ENCODE measurements around the gene TRIM6.

TRIM6 gene, protein sequence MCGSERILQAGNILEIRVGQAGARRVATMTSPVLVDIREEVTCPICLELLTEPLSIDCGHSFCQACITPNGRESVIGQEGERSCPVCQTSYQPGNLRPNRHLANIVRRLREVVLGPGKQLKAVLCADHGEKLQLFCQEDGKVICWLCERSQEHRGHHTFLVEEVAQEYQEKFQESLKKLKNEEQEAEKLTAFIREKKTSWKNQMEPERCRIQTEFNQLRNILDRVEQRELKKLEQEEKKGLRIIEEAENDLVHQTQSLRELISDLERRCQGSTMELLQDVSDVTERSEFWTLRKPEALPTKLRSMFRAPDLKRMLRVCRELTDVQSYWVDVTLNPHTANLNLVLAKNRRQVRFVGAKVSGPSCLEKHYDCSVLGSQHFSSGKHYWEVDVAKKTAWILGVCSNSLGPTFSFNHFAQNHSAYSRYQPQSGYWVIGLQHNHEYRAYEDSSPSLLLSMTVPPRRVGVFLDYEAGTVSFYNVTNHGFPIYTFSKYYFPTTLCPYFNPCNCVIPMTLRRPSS

DNA sequence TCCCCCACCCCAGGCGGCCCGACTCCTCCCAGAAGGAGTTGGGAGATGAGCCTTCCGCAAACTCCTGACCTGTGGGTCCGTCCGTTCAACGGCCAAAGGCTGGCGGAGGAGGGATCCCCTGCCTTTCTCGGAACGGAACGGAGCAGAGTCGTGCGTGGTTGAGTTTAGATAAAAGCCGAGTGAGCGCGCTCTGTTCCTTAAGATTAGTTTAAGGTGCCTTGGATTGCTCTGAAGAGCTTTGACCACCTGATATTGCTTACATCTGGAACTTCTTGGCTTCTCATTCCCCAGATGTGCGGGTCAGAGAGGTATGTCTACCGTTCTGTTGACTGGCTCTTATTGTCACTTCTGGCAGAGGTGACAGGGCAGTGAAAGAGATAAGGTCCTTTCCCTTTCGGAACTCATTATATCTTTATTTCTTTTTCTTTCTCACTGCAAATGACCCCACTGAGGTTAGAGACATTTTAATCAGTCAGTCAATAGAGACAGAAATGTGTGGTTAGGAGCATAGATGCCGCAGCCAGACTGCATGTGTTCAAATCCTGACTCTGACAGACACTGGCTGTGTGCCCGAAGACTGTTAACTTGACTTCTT, at the start of gene TRIM6:
TSS of gene TRIM6 (plus strand) at position 31 of the 595 bp plus-strand sequence. CDS start at position 292, 261 bp downstream.
- peak within 1 kb of the TSS; percentile 82 for H3K4me3 ChIP-seq (ENCODE audit: low read depth, low read length)
- TF ChIP-seq, protein P1, sequence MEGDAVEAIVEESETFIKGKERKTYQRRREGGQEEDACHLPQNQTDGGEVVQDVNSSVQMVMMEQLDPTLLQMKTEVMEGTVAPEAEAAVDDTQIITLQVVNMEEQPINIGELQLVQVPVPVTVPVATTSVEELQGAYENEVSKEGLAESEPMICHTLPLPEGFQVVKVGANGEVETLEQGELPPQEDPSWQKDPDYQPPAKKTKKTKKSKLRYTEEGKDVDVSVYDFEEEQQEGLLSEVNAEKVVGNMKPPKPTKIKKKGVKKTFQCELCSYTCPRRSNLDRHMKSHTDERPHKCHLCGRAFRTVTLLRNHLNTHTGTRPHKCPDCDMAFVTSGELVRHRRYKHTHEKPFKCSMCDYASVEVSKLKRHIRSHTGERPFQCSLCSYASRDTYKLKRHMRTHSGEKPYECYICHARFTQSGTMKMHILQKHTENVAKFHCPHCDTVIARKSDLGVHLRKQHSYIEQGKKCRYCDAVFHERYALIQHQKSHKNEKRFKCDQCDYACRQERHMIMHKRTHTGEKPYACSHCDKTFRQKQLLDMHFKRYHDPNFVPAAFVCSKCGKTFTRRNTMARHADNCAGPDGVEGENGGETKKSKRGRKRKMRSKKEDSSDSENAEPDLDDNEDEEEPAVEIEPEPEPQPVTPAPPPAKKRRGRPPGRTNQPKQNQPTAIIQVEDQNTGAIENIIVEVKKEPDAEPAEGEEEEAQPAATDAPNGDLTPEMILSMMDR (IDR thresholded peaks at IDR 0.05; ENCODE audit: low read depth, low read length): no peak

DNA sequence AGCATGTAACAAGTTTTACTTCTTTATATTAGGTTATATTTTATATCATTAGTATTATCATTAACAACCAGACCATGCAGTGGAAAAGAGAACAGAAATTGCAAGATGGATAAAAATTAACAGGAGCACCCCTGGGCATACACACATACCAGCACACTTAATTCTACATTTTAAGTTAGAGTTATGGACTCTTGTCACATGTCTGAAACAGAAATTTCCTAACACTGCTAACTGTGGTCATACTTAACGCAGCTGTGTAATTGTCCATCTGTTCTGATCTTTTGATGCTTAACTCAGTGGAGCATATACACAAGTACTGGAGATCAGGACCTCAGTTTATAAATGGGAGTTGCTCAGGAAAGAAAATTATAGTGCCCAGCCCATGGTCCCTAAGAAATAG, 48.5 kb upstream of the TRIM6 start:
- TF ChIP-seq, protein P1 (IDR thresholded peaks at IDR 0.05; ENCODE audit: low read depth, low read length): no peak
- H3K4me3 ChIP-seq (ENCODE audit: low read depth, low read length): no peak overlapping the region

DNA sequence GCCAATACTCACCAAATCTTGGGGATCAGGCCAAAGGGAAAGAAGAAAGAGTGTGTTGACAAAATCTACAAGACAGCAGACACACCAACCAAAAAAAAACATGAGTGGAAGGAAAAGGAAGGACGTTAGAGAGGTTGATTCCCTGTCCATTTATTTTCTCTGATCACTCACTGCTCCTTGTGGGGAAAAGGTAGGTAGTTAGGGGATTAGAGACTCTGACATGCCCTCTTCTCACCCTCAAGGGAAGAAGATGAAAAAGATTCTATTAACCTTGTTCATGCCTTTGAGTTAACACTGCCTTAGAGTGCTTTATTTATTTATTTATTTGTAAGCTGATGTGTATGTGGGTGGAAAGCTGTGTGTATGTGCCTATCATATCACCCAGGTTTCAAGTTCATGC, 48.0 kb upstream of the TRIM6 start, which contains the start of gene OR52H1:
TSS of gene OR52H1 (minus strand) at position 101 of the 400 bp plus-strand sequence. CDS start 3,035 bp downstream, outside the sequence.
- H3K4me3 ChIP-seq (ENCODE audit: low read depth, low read length): no peak within 1 kb of the TSS
- TF ChIP-seq, protein P1 (IDR thresholded peaks at IDR 0.05; ENCODE audit: low read depth, low read length): no peak

DNA sequence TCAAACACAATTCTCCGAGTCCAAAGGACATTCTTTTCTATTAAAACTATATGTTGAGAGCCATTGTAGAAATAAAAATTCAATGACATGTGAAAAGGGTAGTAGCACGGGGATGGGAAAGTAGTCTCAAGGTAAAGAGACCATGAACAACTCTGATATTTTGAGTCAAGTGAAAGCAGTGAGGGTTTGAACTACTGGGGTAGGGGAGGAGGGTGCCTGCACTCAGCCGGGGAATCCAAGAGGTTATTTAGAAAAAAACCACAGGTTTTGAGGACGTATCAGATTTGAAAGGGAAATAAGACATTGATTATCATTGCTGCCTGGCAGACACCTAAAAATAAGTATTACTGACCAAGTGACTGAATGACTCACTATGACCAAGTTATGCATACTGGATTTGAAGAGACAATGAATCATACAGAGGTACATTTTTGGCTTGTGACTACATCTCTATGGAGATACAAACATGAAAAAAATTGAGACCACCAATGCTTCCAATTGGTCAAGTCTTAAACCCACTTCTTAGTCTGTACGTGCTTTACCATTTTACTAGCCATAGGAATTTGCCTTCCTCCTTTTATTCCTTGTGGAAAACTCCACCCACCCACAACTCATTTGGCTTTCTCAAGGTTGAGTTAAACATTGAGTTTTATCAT, 45.9 kb upstream of the TRIM6 start:
- TF ChIP-seq, protein P1 (IDR thresholded peaks at IDR 0.05; ENCODE audit: low read depth, low read length): no peak
- no peak overlapping the region for H3K4me3 ChIP-seq (ENCODE audit: low read depth, low read length)

DNA sequence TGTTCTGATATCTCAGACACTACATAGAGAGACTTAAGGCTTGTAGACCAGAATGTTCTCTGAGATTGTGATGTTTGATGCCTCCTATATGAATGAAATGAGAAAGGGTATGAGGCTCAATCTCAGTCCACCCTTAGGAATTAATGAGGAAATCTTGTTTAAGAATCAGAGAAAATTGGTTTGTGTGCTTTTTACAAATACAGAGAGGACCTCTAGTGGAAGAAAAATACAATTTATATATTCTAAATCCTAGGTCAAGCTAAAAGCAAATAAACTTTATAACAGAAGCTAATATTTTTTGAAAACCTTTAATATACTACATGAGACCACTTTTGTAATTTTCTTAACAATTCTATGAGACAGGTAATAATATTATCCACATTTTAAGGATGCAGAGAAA, 43.1 kb upstream of the TRIM6 start:
- TF ChIP-seq, protein P1 (IDR thresholded peaks at IDR 0.05; ENCODE audit: low read depth, low read length): no peak

DNA sequence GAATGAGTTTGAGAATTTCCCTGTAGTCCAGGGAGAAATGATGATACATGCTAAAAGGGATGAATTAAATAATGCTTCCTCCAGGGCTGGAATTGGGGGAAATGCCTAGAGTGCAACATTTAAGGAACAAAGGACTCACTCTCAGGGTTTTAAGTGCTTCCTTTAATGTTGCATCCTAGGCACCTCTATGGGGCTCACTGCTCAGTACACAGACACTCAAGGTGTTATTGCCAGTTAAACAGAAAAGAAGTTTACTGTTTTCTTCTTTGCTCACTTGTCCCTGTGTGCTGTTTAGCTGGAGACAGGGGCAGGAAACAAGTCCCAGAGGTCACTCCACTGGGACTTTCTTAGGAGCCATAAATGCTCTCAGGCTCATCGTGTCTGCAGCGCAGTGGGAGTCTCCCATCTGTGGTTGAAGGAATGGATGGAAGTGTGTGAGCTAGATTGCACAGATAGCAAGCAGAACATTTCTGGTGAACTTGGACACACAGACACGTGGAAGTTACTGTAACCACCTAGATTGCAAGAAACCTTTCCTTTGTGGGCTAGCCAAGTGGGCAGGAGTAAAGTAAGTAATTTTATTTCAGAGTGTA, 39.7 kb upstream of the TRIM6 start:
- TF ChIP-seq, protein P1 (IDR thresholded peaks at IDR 0.05; ENCODE audit: low read depth, low read length): no peak
- no peak overlapping the region for H3K4me3 ChIP-seq (ENCODE audit: low read depth, low read length)

More for the DNA sequence above, 43.1 kb upstream of the TRIM6 start:
- no peak overlapping the region for H3K4me3 ChIP-seq (ENCODE audit: low read depth, low read length)

All from WI38 (cell line).